Heart left ventricle (tissue), 16 donors: ENCODE results near the gene IFITM5. TPM values are rescaled to one million over a fixed set of nuclear protein-coding genes. Genes with fewer than 3 reads are reported as not detected.
"Not testable (repeated sequence)": the region's sequence is repeated elsewhere in the genome, so short reads cannot be mapped to it uniquely, and the experiment has no call there.

Experiments
- ATAC-seq, 4 donors: fragments of 200-7000 bp; cut with Tn5 transposase; one replicate each; pipeline ENCODE4 v1.9.1; 2020 to 2022; ENCODE audit warnings: moderate library complexity in 4 of 4, mild to moderate bottlenecking in 3 of 4, moderate number of reproducible peaks in 1 of 4
- DNase-seq, 5 donors: peaks; one replicate each; pipeline ENCODE4 v3.0.0-alpha.2; 2020
- H3K27ac ChIP-seq, 12 donors: fragments of 200-600 bp; sonication (generic) in 4 of 12; one replicate each; pipeline versions ENCODE4 v1.5.0 to v1.8.0; 2016 to 2022; ENCODE audit warnings: mild to moderate bottlenecking in 2 of 12
- H3K27me3 ChIP-seq, 9 donors: fragments of 200-600 bp; sonication (generic) in 2 of 9; one replicate each; pipeline versions ENCODE4 v1.5.1 to v1.8.0; 2016 to 2022; ENCODE audit warnings: mild to moderate bottlenecking in 3 of 9
- H3K36me3 ChIP-seq, 9 donors: fragments of 200-600 bp; sonication (generic) in 2 of 9; one replicate each; pipeline versions ENCODE4 v1.5.0 to v1.8.0; 2018 to 2022; ENCODE audit warnings: mild to moderate bottlenecking in 2 of 9
- H3K4me1 ChIP-seq, 12 donors: fragments of 200-600 bp; sonication (generic) in 4 of 12; one replicate each; pipeline versions ENCODE4 v1.5.0 to v1.8.0; 2016 to 2022; ENCODE audit warnings: mild to moderate bottlenecking in 3 of 12
- H3K4me3 ChIP-seq, 12 donors: fragments of 200-600 bp; sonication (generic) in 4 of 12; one replicate each; pipeline versions ENCODE4 v1.5.0 to v1.8.0; 2017 to 2022; ENCODE audit warnings: mild to moderate bottlenecking in 9 of 12, moderate library complexity in 4 of 12
- H3K9me3 ChIP-seq, 12 donors: fragments of 200-600 bp; sonication (generic) in 4 of 12; one replicate each; pipeline versions ENCODE4 v1.5.0 to v1.8.0; 2016 to 2022; ENCODE audit warnings: mild to moderate bottlenecking in 1 of 12
- CTCF ChIP-seq, 12 donors: fragments of 200-600 bp; sonication (generic) in 4 of 12; IDR thresholded peaks; one replicate each; pipeline versions ENCODE4 v1.5.0 to v1.8.0; 2018 to 2022; ENCODE audit warnings: antibody characterized with exemption in 12 of 12, mild to moderate bottlenecking in 5 of 12
- POLR2A ChIP-seq, 2 donors: fragments of 450-650 bp; IDR thresholded peaks; one replicate each; pipeline ENCODE4 v1.6.1; 2017; ENCODE audit warnings: antibody characterized with exemption in 2 of 2, mild to moderate bottlenecking in 2 of 2, moderate library complexity in 2 of 2
- WGBS, 4 donors: extraction: QIAGEN DNeasy Blood & Tissue Kit in 2 of 4; methylation state at CpG; one replicate each; pipeline versions ENCODE4 v1.1.5 to v1.1.7; 2013 to 2018; 5-methylcytosine and 5-hydroxymethylcytosine counted together
- intact Hi-C, 10 donors: fragments of 100-400 bp; cut with DNase I; formaldehyde crosslinking; loops; one replicate each; pipeline versions ENCODE4 v1.11.1 to v1.14.2; 2022
- polyA plus RNA-seq, 2 donors: library from polyadenylated mRNA; stranded (reverse); fragments of 200-250 nt; gene quantifications; one replicate each; pipeline ENCODE4 v1.2.3, GENCODE V29; 2013
- total RNA-seq, 9 donors: library from RNA; depleted of rRNA in 2 of 9; stranded (reverse); fragments of >200 nt in 2 of 9; fragmentation: NEBNext Ultra II Directional in 3 of 9; extraction: Animal tissue kit (Norgen Biotek cat#: 25700) in 3 of 9; gene quantifications; one replicate each; pipeline versions ENCODE4 v1.1.0 to v1.2.4, GENCODE V29; 2016 to 2023
- donor health status: ischemic (EF 13 %, LVEDD 7.1; RV severe dilation, severe dysfunction).
- donor health status: healthy with polysubstance abuse.
- donor health status: DM: no; HTN: yes; CAD: no.
- donor health status: DM: no; HTN: no; CAD: no.
- donor health status: ischemic (EF 25% LVEDD 6.9; RV normal size, moderate dysfunction).
- donor health status: ischemic (EF 25% LVEDD 5.7; RV mildly dilated, moderate dysfunction).
- donor health status: healthy.
- donor health status: DM: yes; HTN: yes; CAD: no.
- donor health status: ischemic (EF 35%, LVEDD 5.7; RV mildly dilated, moderate dysfunction).
- donor health status: nonischemic (EF 11% LVEDD 7.7; RV severe dilation, severe dysfunction).
- donor health status: DM: yes; HTN: yes; CAD: no.
- donor health status: PGD.
- donor health status: ischemic (EF 29% LVEDD 5.4; RV normal size, mild dysfunction).
- donor health status: nonischemic (EF 23%, LVEDD 6.1; RV moderate dilation, normal function).

Gene IFITM5
- total and polyA plus RNA-seq, 11 donors = not detected

- ATAC-seq = no peak
- Histone ChIP-seq H3K4me3 (no peak overlapping the region), H3K9me3 (peaks cover 0 to 7% (median 2%) of the 10 kb centered on the region in 12 donors), H3K27ac (peak overlapping the region in 2 of 12 donors; percentile 38 to 90), H3K36me3 (no peaks in the 10 kb centered on the region), H3K27me3 (peaks cover 0 to 21% (median 0%) of the 10 kb centered on the region in 9 donors), H3K4me1 (peaks cover 0 to 30% (median 0%) of the 10 kb centered on the region in 12 donors)
- peak in 2 of 5 donors; percentile 24 to 48 for DNase-seq
- intact Hi-C loops = loop anchor here in 1 of 10 donors (10.0 kb wide), 1 partner anchor 104 kb away; no protein-coding TSS in a partner anchor
- WGBS, 4 donors = 79 to 82% (median 81%) methylated on average over 17 to 18 of the region's 18 CpGs
- TF ChIP-seq POLR2A (IDR thresholded peaks at IDR 0.05) = no peak
- TF ChIP-seq CTCF (IDR thresholded peaks at IDR 0.05) = no peak
These were observed 28.6 kb downstream of the IFITM5 start for GRCh38 chr11:270451-271318.

- peak; percentile 22 to 54 (median 42) for ATAC-seq
- intact Hi-C loops = no loop called here
These were observed 30.0 kb downstream of the IFITM5 start for GRCh38 chr11:269146-269890.

GRCh38 chr11:268716-269145, 30.6 kb downstream of the IFITM5 start:
- H3K4me1 ChIP-seq = peaks cover 0 to 30% (median 0%) of the 10 kb centered on the region in 12 donors
- intact Hi-C loops, H3K36me3 ChIP-seq: not testable (repeated sequence)
- peaks cover 0 to 11% (median 2%) of the 10 kb centered on the region in 12 donors for H3K9me3 ChIP-seq
- peak overlapping the region; percentile 1 to 90 (median 48) for H3K27ac ChIP-seq
- peak; percentile 42 to 87 (median 74) for ATAC-seq
- H3K27me3 ChIP-seq = peaks cover 0 to 21% (median 0%) of the 10 kb centered on the region in 9 donors
- peak in 3 of 12 donors; percentile 10 to 17 (median 14) for TF ChIP-seq CTCF (IDR thresholded peaks at IDR 0.05)
- peak overlapping the region in 5 of 12 donors; percentile 11 to 55 (median 46) for H3K4me3 ChIP-seq
- 50 to 63% (median 60%) methylated on average over 16 of the region's 16 CpGs for WGBS, 4 donors
- DNase-seq = peak; percentile 52 to 70 (median 61)

More at GRCh38 chr11:269146-269890, 30.0 kb downstream of the IFITM5 start:
- Histone ChIP-seq H3K4me3 (peak overlapping the region in 5 of 12 donors; percentile 11 to 55 (median 46)), H3K36me3 (no peaks in the 10 kb centered on the region), H3K27ac (peak overlapping the region in 9 of 12 donors; percentile 1 to 90 (median 49)), H3K4me1 (peaks cover 0 to 30% (median 0%) of the 10 kb centered on the region in 12 donors), H3K9me3 (peaks cover 0 to 11% (median 2%) of the 10 kb centered on the region in 12 donors), H3K27me3 (peaks cover 0 to 21% (median 0%) of the 10 kb centered on the region in 9 donors)
- TF ChIP-seq POLR2A (IDR thresholded peaks at IDR 0.05) (no peak), CTCF (IDR thresholded peaks at IDR 0.05) (no peak)
- 47 to 66% (median 60%) methylated on average over 21 of the region's 21 CpGs for WGBS, 4 donors
- no peak for DNase-seq
